DOHH2 (cell line): Measurements from ENCODE around the gene FARS2.
"Not testable (repeated sequence)": the region's sequence is repeated elsewhere in the genome, so short reads cannot be mapped to it uniquely, and the experiment has no call there.

Experiments
- EZH2phosphoT487 ChIP-seq: fragments of 200-600 bp; sonication (generic); IDR thresholded peaks from 2 replicates; pipeline ENCODE4 v1.6.1; 2017; ENCODE audit warnings: borderline replicate concordance, mild to moderate bottlenecking, antibody characterized with exemption, low read length, moderate library complexity, mixed read lengths
- TF ChIP-seq, protein P1 (sequence below): fragments of 200-600 bp; sonication (generic); IDR thresholded peaks from one replicate; pipeline ENCODE4 v1.5.1; 2014; ENCODE audit warnings: antibody characterized with exemption, mild to moderate bottlenecking, low read depth, low read length; ENCODE audit not compliant: poor library complexity, severe bottlenecking

DNA sequence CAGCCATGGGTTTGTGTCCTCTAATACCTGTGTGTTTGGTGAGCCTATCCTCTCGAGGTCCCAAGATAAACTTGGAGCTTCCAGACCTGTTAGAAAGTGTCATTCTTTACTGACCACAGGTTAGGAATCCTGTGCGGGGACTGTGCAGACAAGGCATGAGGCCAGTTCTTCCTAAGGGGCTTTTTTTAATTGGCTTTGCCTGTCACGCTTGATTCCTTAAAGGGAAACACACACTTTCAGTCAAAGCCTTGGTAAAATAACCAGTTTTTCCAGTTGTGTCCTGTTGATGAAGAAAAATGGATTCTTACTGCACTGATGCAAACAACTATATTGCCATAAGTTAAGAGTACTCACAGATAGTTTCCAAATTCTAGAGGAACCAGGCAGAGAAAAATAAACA is 303.4 kb downstream of the FARS2 start:
- TF ChIP-seq, protein P1, sequence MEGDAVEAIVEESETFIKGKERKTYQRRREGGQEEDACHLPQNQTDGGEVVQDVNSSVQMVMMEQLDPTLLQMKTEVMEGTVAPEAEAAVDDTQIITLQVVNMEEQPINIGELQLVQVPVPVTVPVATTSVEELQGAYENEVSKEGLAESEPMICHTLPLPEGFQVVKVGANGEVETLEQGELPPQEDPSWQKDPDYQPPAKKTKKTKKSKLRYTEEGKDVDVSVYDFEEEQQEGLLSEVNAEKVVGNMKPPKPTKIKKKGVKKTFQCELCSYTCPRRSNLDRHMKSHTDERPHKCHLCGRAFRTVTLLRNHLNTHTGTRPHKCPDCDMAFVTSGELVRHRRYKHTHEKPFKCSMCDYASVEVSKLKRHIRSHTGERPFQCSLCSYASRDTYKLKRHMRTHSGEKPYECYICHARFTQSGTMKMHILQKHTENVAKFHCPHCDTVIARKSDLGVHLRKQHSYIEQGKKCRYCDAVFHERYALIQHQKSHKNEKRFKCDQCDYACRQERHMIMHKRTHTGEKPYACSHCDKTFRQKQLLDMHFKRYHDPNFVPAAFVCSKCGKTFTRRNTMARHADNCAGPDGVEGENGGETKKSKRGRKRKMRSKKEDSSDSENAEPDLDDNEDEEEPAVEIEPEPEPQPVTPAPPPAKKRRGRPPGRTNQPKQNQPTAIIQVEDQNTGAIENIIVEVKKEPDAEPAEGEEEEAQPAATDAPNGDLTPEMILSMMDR = not testable (repeated sequence)
- TF ChIP-seq EZH2phosphoT487 = not testable (repeated sequence)
